CD4-positive, alpha-beta T cell treated with Interleukin-15 for 4 hours (primary cell): ENCODE measurements around the gene SRC.

ENCODE experiments used
- DNase-seq: peaks from one replicate; pipeline ENCODE4 v3.0.0-alpha.2; 2020; ENCODE audit warnings: low spot score

The SRC gene

GRCh38 chr20:37430778-37431460, 85.0 kb downstream of the SRC start:
- no peak for DNase-seq

GRCh38 chr20:37431786-37432185, 85.8 kb downstream of the SRC start:
- DNase-seq, result no peak

- no peak for DNase-seq
Measured at GRCh38 chr20:37432606-37433005, 86.7 kb downstream of the SRC start.

- DNase-seq, result no peak
Measured at GRCh38 chr20:37435607-37436006, 89.7 kb downstream of the SRC start.

- DNase-seq, result no peak
Measured at GRCh38 chr20:37436527-37437186, 90.7 kb downstream of the SRC start.

- DNase-seq, result no peak
Measured at GRCh38 chr20:37437676-37438075, 91.7 kb downstream of the SRC start.

- DNase-seq, result no peak
Measured at GRCh38 chr20:37438464-37439222, 92.7 kb downstream of the SRC start.

GRCh38 chr20:37439223-37439933, 93.4 kb downstream of the SRC start:
- DNase-seq, result no peak

- no peak for DNase-seq
Measured at GRCh38 chr20:37441023-37441422, 95.1 kb downstream of the SRC start.

- DNase-seq, result no peak
Measured at GRCh38 chr20:37442547-37442946, 96.6 kb downstream of the SRC start.

GRCh38 chr20:37442986-37443385, 97.0 kb downstream of the SRC start:
- no peak for DNase-seq

GRCh38 chr20:37443596-37443995, 97.7 kb downstream of the SRC start:
- DNase-seq, result no peak

GRCh38 chr20:37445041-37445440, 99.1 kb downstream of the SRC start:
- DNase-seq, result no peak

- DNase-seq, result no peak
Measured at GRCh38 chr20:37446286-37447032, 100.5 kb downstream of the SRC start.

GRCh38 chr20:37447688-37448087, 101.7 kb downstream of the SRC start:
- no peak for DNase-seq

GRCh38 chr20:37449276-37449675, 103.3 kb downstream of the SRC start:
- DNase-seq, result no peak

- no peak for DNase-seq
Measured at GRCh38 chr20:37450344-37450743, 104.4 kb downstream of the SRC start.

GRCh38 chr20:37451616-37452015, 105.7 kb downstream of the SRC start:
- DNase-seq, result no peak

GRCh38 chr20:37452236-37452635, 106.3 kb downstream of the SRC start:
- no peak for DNase-seq

- DNase-seq, result no peak
Measured at GRCh38 chr20:37453288-37453687, 107.3 kb downstream of the SRC start.

GRCh38 chr20:37453836-37454235, 107.9 kb downstream of the SRC start:
- no peak for DNase-seq
